ENCODE measurements around the gene ELAVL2. TPM values are rescaled to one million over a fixed set of nuclear protein-coding genes. Genes with fewer than 3 reads are reported as not detected.
A peak's percentile ranks its signal among the peaks of the same experiment; 100 is the strongest.

ELAVL2 gene
- polyA plus RNA-seq, 1 donor from 2014 or later: 106 TPM

DNA sequence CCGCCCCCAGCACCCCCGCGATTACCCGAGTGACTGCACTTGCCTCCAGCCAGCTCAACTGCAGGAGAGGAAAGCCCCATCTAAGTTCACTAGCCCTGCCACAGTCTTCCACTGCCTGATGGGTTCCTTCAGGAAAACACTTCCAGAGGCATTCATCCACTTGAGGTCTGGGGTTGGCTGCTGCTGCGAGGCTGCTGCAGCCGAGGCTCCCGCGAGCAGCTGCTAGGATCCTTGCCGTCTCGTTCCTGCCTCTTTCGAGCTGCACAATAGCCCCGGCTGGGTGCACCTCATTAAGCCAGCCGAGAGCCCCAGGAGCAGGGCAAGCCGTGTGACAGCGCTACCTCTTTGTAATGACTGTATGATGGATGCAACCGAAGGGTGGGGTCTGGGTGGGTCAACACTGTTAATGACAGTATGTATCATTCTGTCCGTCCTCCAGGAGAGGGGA lies 24.2 kb upstream of the ELAVL2 start:
- Histone ChIP-seq H2AFZ (ENCODE audit: low read depth, low read length) (no peak overlapping the region), H3K9ac (ENCODE audit: low read length) (peak overlapping the region; percentile 55), H3K4me2 (ENCODE audit: low read length) (peak overlapping the region; percentile 59), H3K27ac (ENCODE audit: low read length) (no peak overlapping the region), H3K9me2 (ENCODE audit: insufficient read depth, low read length) (no peaks in the 10 kb centered on the region), H3K79me2 (replicated peaks; ENCODE audit: insufficient read depth, low read length) (peaks cover 14% of the 10 kb centered on the region), H3K4me3 (ENCODE audit: low read length) (peak overlapping the region; percentile 75), H3K9me3 (ENCODE audit: low read length) (no peaks in the 10 kb centered on the region), H3F3A (ENCODE audit: insufficient read depth, low read length, poor library complexity, severe bottlenecking) (no peaks in the 10 kb centered on the region), H3K27me3 (ENCODE audit: insufficient read depth, low read depth, low read length) (peaks cover 17% of the 10 kb centered on the region), H4K20me1 (ENCODE audit: insufficient read depth) (no peaks in the 10 kb centered on the region), H3K36me3 (ENCODE audit: insufficient read depth, low read length) (no peaks in the 10 kb centered on the region)
- TF ChIP-seq RAD21 (conservative IDR thresholded peaks at IDR 0.05): peak; percentile 41
- TF ChIP-seq, protein P1, sequence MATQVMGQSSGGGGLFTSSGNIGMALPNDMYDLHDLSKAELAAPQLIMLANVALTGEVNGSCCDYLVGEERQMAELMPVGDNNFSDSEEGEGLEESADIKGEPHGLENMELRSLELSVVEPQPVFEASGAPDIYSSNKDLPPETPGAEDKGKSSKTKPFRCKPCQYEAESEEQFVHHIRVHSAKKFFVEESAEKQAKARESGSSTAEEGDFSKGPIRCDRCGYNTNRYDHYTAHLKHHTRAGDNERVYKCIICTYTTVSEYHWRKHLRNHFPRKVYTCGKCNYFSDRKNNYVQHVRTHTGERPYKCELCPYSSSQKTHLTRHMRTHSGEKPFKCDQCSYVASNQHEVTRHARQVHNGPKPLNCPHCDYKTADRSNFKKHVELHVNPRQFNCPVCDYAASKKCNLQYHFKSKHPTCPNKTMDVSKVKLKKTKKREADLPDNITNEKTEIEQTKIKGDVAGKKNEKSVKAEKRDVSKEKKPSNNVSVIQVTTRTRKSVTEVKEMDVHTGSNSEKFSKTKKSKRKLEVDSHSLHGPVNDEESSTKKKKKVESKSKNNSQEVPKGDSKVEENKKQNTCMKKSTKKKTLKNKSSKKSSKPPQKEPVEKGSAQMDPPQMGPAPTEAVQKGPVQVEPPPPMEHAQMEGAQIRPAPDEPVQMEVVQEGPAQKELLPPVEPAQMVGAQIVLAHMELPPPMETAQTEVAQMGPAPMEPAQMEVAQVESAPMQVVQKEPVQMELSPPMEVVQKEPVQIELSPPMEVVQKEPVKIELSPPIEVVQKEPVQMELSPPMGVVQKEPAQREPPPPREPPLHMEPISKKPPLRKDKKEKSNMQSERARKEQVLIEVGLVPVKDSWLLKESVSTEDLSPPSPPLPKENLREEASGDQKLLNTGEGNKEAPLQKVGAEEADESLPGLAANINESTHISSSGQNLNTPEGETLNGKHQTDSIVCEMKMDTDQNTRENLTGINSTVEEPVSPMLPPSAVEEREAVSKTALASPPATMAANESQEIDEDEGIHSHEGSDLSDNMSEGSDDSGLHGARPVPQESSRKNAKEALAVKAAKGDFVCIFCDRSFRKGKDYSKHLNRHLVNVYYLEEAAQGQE (IDR thresholded peaks at IDR 0.05; ENCODE audit: borderline replicate concordance): no peak

DNA sequence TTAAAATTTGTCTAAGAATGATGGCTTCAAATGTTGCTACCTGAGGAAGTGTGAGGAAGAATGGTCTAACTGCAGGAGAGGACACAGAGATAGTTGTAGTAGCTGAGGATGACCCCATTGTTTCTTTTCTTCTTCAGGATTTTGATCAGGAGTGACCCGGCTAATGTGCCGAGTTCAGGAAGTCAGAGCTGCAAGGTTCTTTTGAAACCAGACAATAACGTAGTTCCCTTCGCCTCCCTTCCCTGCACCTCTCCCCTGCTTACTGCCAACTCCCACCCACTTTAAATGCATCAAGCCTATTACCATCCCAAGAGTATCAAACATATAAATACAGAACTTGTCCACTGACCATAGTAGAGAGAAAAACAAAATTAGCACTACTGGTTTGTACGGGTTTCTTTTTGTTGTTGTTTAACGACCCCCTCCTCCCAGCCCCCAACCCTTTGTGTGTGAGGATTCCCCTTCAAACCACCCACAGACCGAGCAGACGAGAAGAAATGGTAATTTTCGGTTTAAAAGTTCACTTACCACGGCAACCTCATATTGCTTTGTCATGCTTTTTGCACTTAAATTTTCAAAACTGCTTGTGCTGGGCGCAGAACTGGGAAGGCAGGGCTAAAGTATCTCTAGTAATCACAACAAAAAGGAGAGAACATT lies 23.5 kb upstream of the ELAVL2 start:
- TF ChIP-seq EP300 (conservative IDR thresholded peaks at IDR 0.05; ENCODE audit: poor library complexity, severe bottlenecking) (no peak), SMC3 (conservative IDR thresholded peaks at IDR 0.05; ENCODE audit: poor library complexity) (no peak), MXI1 (conservative IDR thresholded peaks at IDR 0.05; ENCODE audit: poor library complexity, severe bottlenecking) (no peak), TAF1 (IDR thresholded peaks at IDR 0.05; ENCODE audit: low read depth) (no peak), POLR2AphosphoS5 (IDR thresholded peaks at IDR 0.05) (no peak), RAD21 (conservative IDR thresholded peaks at IDR 0.05) (no peak), EZH2 (IDR thresholded peaks at IDR 0.05; ENCODE audit: borderline replicate concordance, insufficient read depth, low read length, poor library complexity, severe bottlenecking) (no peak)
- TF ChIP-seq, protein P2, sequence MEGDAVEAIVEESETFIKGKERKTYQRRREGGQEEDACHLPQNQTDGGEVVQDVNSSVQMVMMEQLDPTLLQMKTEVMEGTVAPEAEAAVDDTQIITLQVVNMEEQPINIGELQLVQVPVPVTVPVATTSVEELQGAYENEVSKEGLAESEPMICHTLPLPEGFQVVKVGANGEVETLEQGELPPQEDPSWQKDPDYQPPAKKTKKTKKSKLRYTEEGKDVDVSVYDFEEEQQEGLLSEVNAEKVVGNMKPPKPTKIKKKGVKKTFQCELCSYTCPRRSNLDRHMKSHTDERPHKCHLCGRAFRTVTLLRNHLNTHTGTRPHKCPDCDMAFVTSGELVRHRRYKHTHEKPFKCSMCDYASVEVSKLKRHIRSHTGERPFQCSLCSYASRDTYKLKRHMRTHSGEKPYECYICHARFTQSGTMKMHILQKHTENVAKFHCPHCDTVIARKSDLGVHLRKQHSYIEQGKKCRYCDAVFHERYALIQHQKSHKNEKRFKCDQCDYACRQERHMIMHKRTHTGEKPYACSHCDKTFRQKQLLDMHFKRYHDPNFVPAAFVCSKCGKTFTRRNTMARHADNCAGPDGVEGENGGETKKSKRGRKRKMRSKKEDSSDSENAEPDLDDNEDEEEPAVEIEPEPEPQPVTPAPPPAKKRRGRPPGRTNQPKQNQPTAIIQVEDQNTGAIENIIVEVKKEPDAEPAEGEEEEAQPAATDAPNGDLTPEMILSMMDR (IDR thresholded peaks at IDR 0.05; ENCODE audit: poor library complexity, severe bottlenecking): no peak
- TF ChIP-seq, protein P1 (IDR thresholded peaks at IDR 0.05; ENCODE audit: borderline replicate concordance): no peak
- H3K9me3 ChIP-seq (ENCODE audit: low read length): no peaks in the 10 kb centered on the region
- H4K20me1 ChIP-seq (ENCODE audit: insufficient read depth): no peaks in the 10 kb centered on the region
- H3K4me3 ChIP-seq (ENCODE audit: low read length): peak overlapping the region; percentile 75
- no peak overlapping the region for H3K27ac ChIP-seq (ENCODE audit: low read length)
- H3K79me2 ChIP-seq (replicated peaks; ENCODE audit: insufficient read depth, low read length): peaks cover 14% of the 10 kb centered on the region
- peak overlapping the region; percentile 18 for H2AFZ ChIP-seq (ENCODE audit: low read depth, low read length)
- H3K4me2 ChIP-seq (ENCODE audit: low read length): peak overlapping the region; percentile 49
- peak overlapping the region; percentile 55 for H3K9ac ChIP-seq (ENCODE audit: low read length)
- peaks cover 17% of the 10 kb centered on the region for H3K27me3 ChIP-seq (ENCODE audit: insufficient read depth, low read depth, low read length)
- H3K36me3 ChIP-seq (ENCODE audit: insufficient read depth, low read length): no peaks in the 10 kb centered on the region
- no peaks in the 10 kb centered on the region for H3F3A ChIP-seq (ENCODE audit: insufficient read depth, low read length, poor library complexity, severe bottlenecking)
- H3K9me2 ChIP-seq (ENCODE audit: insufficient read depth, low read length): no peaks in the 10 kb centered on the region
